Amniotic epithelial cell (primary cell): Measurements from ENCODE around the gene ZBTB47.

Source experiments
- DNase-seq: peaks from one replicate; pipeline ENCODE4 v3.0.0-alpha.2; 2010; ENCODE audit warnings: low read depth

Gene ZBTB47

GRCh38 chr3:42712688-42713372, 59.3 kb downstream of the ZBTB47 start:
- DNase-seq, result no peak

- no peak for DNase-seq
Measured at GRCh38 chr3:42713747-42714146, 60.2 kb downstream of the ZBTB47 start.

GRCh38 chr3:42714171-42714852, 60.8 kb downstream of the ZBTB47 start:
- no peak for DNase-seq
